Neural crest cell (in vitro differentiated cells): ENCODE results near the gene CYB561A3. TPM values are rescaled to one million over a fixed set of nuclear protein-coding genes. Genes with fewer than 3 reads are reported as not detected.
A peak's percentile ranks its signal among the peaks of the same experiment; 100 is the strongest.

Experiments used
- DNase-seq: peaks from one replicate; pipeline ENCODE4 v3.0.0; 2021; ENCODE audit warnings: low read depth, mixed read lengths, low spot score
- H3K27ac Mint-ChIP-seq: one replicate; pipeline ENCODE4 v1.8.0; 2021; ENCODE audit warnings: mild to moderate bottlenecking, mixed read lengths; ENCODE audit not compliant: unreplicated experiment
- H3K27me3 Mint-ChIP-seq: 2 replicates; pipeline ENCODE4 v1.8.0; 2021; ENCODE audit warnings: low read depth, mild to moderate bottlenecking, mixed read lengths
- H3K36me3 Mint-ChIP-seq: 2 replicates; pipeline ENCODE4 v1.8.0; 2021; ENCODE audit warnings: low read depth, mild to moderate bottlenecking, mixed read lengths
- H3K4me1 Mint-ChIP-seq: 2 replicates; pipeline ENCODE4 v1.8.0; 2021; ENCODE audit warnings: mixed read lengths
- H3K4me3 Mint-ChIP-seq: one replicate; pipeline ENCODE4 v1.8.0; 2021; ENCODE audit warnings: mild to moderate bottlenecking, mixed read lengths
- H3K9me3 Mint-ChIP-seq: 2 replicates; pipeline ENCODE4 v1.8.0; 2021; ENCODE audit warnings: mixed read lengths
- CTCF ChIP-seq: fragments of 200-600 bp; sonication (generic); conservative IDR thresholded peaks from 2 replicates; pipeline ENCODE4 v1.5.0; 2021; ENCODE audit warnings: antibody characterized with exemption, mild to moderate bottlenecking
- total RNA-seq: library from RNA; stranded (reverse); gene quantifications from 2 replicates; pipeline ENCODE4 v1.2.1, GENCODE V29; 2021

The CYB561A3 gene
- total RNA-seq, 1 donor from 2014 or later = 28.9 TPM

DNA sequence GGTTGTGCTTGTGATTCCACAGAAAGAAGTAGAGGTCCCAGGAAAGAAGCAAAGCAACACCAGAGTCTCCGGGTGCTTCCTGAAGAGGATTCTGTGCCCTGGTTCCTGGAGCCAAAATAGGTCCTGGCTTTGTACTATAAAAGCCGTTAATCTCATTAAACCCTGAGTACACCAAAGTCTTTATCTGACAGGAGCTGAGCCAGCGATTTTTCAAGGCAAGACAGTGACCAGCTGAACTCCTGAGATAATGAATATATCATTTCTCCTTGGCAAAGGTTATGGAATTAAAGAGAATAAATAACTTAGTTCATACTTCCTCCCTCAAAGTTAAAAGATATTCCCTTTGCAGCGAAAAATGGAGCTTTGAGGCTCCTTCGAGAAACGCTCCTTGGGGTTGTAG lies 5.7 kb upstream of the CYB561A3 start:
- Mint-ChIP-seq H3K9me3 (peaks cover 7% of the 10 kb centered on the region), H3K27me3 (no peaks in the 10 kb centered on the region), H3K4me3 (no peak overlapping the region), H3K4me1 (peaks cover 15% of the 10 kb centered on the region), H3K36me3 (peaks cover 41% of the 10 kb centered on the region), H3K27ac (no peak overlapping the region)
- DNase-seq = no peak
- TF ChIP-seq CTCF = no peak

- peaks cover 36% of the 10 kb centered on the region for H3K4me1 Mint-ChIP-seq
- H3K27ac Mint-ChIP-seq = no peak overlapping the region
- H3K36me3 Mint-ChIP-seq = peaks cover 14% of the 10 kb centered on the region
- no peak for DNase-seq
- H3K27me3 Mint-ChIP-seq = no peaks in the 10 kb centered on the region
- TF ChIP-seq CTCF = no peak
- H3K9me3 Mint-ChIP-seq = no peaks in the 10 kb centered on the region
- H3K4me3 Mint-ChIP-seq = peak overlapping the region; percentile 100
These were observed 2.5 kb upstream of the CYB561A3 start for GRCh38 chr11:61364012-61364675.

DNA sequence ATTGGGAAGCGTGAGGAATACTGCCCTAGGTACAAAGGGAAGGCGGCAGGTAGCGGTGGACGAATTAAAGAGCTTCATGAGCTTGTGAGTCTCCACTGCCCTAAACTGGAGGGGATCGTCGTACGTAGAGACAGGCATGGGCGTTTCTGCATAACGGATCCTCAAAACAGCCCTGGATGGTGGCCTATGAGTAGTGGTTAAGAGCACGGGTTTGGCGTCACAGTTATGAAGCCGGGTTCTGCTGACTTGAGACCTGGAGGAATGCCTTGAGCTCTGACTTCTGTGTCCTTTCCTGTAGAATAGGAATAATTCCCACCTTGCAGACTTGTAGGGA lies 827 bp upstream of the CYB561A3 start:
- H3K9me3 Mint-ChIP-seq = no peaks in the 10 kb centered on the region
- no peak for TF ChIP-seq CTCF
- no peaks in the 10 kb centered on the region for H3K27me3 Mint-ChIP-seq
- no peak for DNase-seq
- H3K4me1 Mint-ChIP-seq = peaks cover 36% of the 10 kb centered on the region
- H3K4me3 Mint-ChIP-seq = peak overlapping the region; percentile 100
- H3K36me3 Mint-ChIP-seq = peaks cover 6% of the 10 kb centered on the region
- peak overlapping the region; percentile 99 for H3K27ac Mint-ChIP-seq

DNA sequence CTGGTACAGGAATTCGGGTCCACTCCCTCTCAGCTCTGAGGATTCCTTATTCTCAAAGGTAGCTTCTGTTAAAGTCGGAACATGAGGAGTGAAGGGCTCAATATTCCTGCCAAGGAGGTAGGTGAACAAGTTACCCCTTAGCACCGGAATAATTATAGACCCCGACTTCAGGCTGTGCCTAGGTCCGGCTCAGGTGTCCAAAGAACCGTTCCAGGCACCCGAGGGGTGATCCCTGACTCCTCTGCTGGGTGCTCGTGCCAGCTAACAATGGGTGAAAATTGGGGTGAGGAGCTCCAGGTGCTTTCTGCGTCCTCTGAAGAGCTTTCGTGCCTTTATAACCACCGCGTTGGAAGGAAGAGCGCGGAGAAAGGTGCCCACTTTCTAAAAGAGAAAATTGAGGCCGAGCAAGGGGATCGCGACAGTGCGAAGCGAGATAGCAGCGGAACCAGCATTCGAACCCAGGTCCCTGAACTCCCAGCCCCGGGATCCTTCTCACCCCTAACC lies 393 bp downstream of the CYB561A3 start:
- H3K9me3 Mint-ChIP-seq = no peaks in the 10 kb centered on the region
- peak overlapping the region; percentile 99 for H3K27ac Mint-ChIP-seq
- no peaks in the 10 kb centered on the region for H3K27me3 Mint-ChIP-seq
- no peak for DNase-seq
- peaks cover 2% of the 10 kb centered on the region for H3K36me3 Mint-ChIP-seq
- no peak for TF ChIP-seq CTCF
- H3K4me3 Mint-ChIP-seq = peak overlapping the region; percentile 100
- H3K4me1 Mint-ChIP-seq = peaks cover 36% of the 10 kb centered on the region

GRCh38 chr11:61359516-61359915 lies 2.2 kb downstream of the CYB561A3 start:
- no peaks in the 10 kb centered on the region for H3K27me3 Mint-ChIP-seq
- H3K9me3 Mint-ChIP-seq = no peaks in the 10 kb centered on the region
- no peak overlapping the region for H3K27ac Mint-ChIP-seq
- peak overlapping the region; percentile 100 for H3K4me3 Mint-ChIP-seq
- no peak for DNase-seq
- H3K4me1 Mint-ChIP-seq = peaks cover 36% of the 10 kb centered on the region
- TF ChIP-seq CTCF = no peak
- peaks cover 5% of the 10 kb centered on the region for H3K36me3 Mint-ChIP-seq
